Sigmoid colon (tissue), 4 donors: Measurements from ENCODE around the gene DMBT1.

Experiments used
- CTCF ChIP-seq, 4 experiments: fragments of 450-650 bp in 3 of 4; fragments of 200-600 bp in 1 of 4; IDR thresholded peaks; one replicate each; pipeline ENCODE4 v1.5.1; 2016 to 2019; ENCODE audit warnings: antibody characterized with exemption in 4 of 4, mild to moderate bottlenecking in 3 of 4, moderate library complexity in 2 of 4
- EP300 ChIP-seq, 4 donors: sonication (generic); formaldehyde crosslinking; IDR thresholded peaks; one replicate each; pipeline ENCODE4 v1.6.1; 2017; ENCODE audit warnings: antibody characterized with exemption in 4 of 4

GRCh38 chr10:122557516-122557915 lies 3.0 kb upstream of the DMBT1 start:
- TF ChIP-seq CTCF (IDR thresholded peaks at IDR 0.05) (no peak), EP300 (IDR thresholded peaks at IDR 0.05) (no peak)
